Activated CD8-positive, alpha-beta memory T cell treated with anti-CD3 and anti-CD28 coated beads, Interleukin-2, amount 50 U/mL, for 4 hours (primary cell): ENCODE results near the gene CD34.
"Not testable (repeated sequence)": the region's sequence is repeated elsewhere in the genome, so short reads cannot be mapped to it uniquely, and the experiment has no call there.

Experiments
- DNase-seq: peaks from one replicate; pipeline ENCODE4 v3.0.0-alpha.2; 2020

The CD34 gene

DNA sequence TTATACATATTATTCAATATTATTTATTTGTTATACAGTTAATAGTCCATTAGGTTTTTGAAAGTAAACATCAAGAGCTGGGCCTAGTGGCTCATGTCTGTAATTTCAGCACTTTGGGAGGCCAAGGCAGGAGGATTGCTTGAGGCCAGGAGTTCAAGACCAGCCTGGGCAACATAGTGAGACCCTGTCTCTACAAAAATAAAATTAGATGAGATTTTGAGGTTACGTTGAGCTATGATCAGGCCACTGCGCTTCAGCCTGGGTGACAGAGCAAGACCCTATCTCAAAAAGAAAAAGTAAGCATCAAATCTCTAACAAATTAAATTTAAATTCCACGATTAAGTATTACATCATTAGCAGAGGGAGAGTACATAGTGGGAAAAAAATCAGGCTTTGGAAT lies 15.0 kb upstream of the CD34 start:
- not testable (repeated sequence) for DNase-seq

DNA sequence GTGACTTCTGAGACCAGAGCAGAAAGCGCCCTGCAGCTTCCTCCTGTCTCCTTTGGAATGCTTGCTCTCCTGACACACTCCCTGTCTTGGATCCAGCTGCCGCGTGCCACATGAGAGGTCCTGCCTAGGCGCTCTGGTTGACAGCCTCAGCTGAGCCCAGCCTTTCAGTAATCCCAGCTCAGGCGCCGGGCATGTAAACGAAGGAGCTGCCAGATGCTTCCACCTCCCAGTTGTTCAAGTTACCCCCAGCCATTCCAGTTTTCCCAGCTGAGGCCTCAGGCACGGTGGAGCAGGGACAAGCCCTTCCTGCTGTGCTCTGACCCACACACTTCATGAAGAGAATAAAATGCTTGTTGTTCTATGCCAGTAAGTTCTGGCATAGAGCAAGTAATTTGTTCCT lies 14.3 kb upstream of the CD34 start:
- no peak for DNase-seq

DNA sequence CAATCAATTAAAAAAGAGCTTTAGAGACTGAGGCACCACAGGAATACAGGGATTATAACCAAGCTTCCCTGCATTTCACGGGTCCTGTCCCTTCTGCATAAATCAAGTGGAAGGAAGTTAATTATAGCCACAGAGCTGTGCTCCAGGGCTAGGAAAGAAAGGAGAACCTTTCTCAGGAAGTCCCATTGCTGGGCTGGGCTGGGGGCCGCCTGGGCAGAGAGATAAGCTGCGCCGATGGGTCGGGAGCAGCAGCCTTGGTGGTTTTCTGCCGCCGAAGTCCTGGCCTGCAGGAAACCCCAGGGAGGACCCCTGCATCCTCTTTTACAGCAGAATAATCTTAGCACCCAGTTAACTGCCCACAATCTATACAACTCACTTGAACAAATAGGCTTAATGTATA lies 12.6 kb upstream of the CD34 start:
- DNase-seq, result no peak

DNA sequence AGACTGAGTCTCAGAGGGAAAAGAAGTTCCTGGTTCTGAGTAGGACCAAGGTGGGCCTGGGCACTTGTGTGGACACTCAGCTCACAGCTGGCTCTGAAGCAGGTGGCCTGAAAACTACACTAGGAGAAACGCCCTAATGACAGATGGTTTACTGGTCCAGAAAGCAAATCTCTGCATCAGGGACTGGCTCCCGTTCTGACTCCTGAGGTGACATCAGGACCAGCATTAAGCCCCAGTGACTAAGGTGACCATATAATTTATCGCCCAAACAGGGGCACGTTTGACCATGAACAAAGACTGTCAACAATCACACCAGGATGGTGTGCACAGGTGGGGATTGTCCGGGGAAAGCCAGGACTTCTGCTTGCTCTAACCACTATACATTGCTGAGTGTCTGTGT lies 12.2 kb upstream of the CD34 start:
- DNase-seq, result no peak

DNA sequence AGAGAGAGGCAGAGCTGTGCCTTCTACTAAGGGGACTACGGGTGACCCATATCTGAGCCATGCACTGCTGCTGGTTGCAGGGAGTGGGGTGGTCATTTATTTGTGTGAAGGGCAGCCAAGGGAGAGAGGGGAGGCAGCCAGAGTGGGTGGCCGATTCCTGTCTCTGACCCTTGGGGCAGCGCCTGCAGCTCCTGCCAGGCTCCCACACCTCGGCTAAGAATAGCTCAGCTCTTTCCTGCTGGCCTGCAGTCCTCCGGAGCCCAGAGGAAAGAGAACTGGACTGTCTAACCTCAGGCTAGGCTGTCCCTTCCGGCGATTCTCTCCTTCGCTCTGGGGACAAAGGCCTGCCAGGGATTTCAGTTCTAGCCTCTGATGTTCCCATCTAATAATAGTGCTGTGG lies 11.6 kb upstream of the CD34 start:
- DNase-seq, result no peak

DNA sequence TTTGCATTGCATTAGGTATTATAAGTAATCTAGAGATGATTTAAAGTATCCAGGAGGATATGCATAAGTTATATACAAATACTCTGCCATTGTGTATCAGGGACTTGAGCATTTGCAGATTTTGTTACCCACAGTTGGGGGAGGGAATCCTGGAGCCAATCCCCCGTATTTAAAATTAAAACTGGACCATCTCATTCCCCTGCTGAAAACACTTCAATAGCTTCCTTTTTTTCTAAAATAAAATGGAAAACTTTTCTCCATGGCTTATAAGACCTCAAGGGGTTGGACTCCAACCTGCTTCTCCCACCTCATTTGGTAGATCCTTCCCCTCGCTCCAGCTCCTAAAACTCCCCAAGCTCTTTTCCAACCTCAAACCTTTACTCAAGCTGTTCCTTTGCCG lies 10.4 kb upstream of the CD34 start:
- DNase-seq, result no peak

DNA sequence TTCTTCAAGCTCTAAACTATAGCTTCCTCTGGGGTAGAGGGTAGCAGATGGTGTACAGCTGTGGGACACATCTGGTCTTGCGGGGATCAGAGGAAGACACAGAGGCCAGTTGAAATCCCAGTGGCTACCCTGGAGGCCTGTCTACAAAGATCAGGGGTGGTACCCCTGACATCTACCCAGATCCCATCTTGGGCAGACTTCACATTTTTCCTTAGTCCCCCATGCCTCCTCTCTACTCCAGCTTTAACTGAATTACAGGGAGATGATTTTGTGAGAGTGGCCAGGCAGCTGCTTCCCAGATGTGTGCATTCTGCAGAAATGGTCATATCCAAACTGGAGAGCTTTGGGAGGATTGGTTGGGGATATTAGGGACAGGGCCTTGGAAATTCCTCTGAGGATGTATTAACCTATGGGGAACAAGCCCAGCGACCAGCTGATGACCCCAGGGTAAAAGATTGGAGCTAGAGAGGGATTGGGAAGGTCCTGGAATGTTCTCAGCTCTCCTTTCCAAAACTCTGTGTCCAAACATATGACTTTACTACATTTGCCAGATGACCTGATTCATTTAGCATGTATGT lies 9.6 kb upstream of the CD34 start:
- DNase-seq, result no peak

DNA sequence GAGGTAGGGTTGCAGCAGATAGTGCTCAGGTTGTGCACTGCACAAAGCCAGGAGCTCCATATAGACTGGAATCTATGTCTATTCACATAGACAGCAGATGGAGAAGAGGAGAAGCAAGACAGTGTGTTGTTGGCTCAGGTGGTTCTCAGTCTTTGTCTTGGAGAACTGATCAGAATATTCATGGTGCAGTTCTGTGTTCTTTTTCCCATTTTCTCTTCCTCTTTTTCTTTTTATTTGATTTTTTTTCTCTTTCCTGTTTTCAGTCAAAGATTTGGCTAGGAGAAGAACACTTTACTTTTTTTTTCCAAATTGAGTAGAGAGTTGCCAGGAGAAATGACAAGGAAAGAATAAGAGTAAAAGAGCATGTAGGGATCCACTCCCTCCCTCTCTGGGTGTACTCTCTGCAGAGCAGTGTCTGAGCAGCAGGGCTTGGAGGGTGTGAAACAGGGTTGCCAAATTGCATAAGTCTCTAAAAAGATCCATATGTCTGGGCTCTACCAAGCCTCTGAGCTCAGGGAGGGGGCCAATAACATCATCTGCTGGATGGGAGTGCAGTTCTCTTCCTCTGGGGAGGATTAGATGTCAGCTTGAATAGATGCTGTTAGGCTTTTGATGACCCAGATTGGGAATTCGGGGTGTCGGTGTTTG lies 8.7 kb upstream of the CD34 start:
- DNase-seq, result no peak

DNA sequence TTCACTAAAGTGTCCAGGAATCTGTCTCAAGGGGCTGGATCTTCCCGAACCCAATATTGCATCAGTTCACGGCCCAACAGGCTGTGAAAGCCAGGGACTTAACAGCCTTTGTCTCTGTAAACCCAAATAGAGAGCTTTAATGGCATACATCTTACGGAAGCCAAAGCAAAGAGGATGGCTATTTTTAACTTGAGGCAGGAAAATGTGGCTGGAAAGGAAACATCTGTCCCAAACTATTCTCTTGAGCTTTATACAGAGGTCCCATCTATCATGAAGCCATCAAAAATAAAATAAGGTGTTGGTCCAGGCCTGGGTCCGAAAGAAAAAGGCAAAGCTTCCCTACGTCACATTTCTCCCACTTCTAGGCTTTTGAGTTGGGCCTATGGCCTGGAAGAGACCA lies 7.7 kb upstream of the CD34 start:
- DNase-seq, result no peak

DNA sequence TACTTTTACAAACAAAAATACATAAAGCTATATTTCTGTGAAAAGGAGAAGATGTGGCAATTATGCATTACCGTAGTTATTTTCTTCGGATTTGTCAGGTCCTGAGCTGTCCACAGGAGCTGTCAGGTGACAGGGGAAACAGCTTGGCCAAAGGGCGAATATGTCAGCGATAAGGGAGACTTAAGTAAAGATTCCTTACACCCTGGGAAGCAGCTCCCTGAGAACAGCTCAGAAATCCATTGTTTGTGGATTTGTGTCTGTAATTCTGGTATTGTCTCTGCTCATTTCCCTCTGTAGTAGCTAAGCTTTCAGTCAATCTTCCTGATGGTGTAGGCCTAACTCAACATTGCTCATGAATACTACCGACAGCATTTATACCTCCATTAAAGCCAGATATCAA lies 7.1 kb upstream of the CD34 start:
- DNase-seq, result no peak

DNA sequence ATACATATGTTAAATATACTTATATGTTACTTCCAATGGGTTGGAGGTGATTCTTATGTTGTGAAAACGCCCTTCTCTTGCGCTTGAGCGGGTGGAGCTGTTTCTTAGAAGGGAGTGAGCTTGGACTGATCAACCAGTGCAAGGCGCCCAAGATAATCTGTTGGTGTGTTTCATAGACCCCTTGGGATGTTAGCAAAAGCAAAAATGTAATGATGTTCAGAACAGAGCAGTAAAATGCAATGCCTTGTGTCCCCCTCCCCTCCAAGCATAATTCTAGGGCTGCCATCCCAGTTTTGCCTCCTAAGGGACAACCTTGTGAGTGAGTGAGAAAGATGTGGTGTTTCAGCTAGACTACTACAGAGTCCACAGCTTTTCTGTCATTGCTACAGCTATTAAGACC lies 6.2 kb upstream of the CD34 start:
- no peak for DNase-seq

DNA sequence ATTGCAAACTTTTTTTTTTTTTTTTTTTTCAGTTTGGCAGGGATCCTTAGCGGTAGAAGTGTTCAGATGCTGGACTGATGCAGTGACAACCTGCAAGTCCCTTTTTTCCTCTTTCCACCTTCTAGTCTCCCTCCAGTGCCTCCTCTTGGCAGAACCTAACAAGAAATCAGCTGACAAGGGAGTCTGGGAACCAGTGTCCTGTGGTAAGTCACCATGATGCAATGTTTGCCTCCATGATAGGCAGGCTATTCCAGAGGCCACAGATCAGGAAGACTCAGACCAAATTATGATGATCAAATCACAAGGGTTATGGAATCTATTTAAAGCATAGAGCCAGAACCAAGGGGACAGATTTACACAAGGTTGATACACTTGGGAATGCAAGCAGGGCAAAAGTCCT lies 3.0 kb upstream of the CD34 start:
- DNase-seq, result no peak

DNA sequence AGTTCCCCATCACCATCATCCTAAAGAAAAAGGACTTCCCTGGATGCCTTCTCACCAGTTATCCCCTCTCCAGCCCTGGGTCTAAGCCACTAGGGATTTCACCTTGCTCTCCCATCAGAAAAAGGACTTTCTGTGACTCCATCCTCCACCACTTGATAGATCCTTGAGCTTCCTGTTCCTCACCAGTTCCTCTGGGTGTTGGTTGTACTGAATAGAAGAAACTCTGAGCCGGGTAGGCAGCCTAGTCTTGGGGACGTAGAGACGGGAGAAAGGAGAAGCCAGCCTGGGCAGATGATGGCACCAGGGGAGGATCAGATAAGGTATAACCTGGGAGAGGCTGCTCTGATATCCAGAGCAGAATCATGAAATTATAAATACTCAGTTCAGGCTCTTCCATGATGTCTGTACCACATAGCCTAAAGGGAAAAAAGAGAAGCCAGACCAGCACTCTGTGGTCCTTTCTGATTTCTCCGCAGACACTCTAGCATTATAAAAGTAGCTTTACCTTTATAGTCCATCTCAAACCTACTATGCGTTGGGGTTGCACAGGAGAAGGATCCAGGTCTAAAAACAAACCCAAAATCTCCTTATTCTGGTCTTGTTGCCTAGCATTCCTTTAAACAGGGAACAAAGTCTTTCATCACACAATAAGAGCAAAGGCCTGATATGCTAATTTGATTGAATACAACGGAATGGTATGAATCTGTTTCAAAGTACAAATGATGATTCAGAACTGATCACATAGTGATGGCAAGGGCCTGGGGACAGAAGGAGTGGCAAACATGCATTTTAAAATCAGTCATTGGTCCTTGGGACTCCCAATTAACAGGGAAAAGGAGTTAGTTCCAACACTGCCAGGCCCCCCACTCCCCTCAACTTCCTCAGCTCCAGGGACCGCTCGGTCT lies 1.2 kb upstream of the CD34 start:
- no peak for DNase-seq

DNA sequence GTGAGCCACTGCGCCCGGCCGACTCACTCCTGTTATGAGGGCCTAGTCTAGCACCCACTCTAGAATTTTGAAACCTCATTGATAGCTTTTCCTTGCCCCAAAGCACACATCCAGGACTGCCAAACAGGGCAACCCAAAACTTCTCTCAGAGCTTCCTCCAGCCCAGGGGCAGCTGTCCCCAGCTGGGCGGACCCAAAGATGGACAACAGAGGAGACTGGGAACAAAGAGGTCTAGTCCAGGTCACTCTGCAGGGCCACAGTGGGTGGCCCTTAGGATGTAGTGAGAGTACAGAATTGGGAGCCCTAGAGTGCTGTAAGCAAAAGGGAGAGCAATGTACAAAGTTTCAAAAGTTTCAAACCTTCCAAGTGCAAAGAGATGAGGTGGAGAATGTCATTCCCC lies 1.2 kb downstream of the CD34 start:
- DNase-seq, result no peak

DNA sequence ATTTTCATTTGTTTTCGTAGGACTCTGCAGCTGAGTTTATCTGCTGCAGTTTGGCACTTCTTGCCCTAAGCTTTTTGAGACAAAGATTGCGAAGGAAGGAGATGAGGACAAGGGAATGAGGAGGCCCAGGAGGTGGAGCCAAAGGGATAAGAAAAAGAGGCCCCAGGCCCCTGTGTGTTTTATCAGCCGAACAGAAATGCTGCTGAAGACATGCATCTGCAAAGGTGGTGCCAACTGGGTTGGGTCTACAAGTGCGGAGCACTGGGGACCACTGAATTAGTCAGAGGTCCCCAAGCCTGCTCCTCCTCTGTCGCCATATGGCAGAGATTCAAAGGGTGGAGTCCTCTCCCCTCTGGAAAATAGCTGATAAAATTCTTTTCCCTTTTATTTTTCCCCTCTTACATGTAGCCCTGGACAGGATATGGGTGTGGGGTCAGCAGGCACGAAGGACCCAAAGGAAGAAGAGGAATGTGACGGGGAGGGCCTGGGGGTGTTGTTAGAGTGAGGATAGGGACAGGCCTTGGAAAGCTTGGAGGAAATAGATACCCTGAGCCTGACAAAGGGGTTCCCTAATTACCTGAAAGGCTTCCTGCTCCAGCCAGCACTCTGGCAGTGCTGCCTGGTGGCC lies 2.7 kb downstream of the CD34 start:
- DNase-seq, result no peak

DNA sequence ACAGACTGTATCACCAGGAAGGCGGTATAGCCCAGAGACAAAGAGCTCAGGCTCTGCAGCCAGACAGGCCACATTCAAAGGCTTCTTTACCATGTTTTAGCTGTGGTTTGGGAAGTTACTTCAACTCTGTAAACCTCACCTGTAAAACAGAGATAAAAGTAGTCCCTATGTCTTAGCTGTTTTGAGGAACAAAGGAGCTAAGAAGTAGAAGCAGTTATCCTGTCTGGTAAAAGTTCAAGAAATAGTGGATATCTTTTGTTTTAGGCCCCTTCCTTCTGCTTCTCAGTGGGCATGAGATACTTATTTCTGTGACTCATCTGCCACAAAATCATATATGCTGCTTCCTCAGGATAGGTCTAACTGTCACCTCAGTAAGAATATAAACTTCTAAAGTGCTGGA lies 6.5 kb downstream of the CD34 start:
- DNase-seq, result no peak

DNA sequence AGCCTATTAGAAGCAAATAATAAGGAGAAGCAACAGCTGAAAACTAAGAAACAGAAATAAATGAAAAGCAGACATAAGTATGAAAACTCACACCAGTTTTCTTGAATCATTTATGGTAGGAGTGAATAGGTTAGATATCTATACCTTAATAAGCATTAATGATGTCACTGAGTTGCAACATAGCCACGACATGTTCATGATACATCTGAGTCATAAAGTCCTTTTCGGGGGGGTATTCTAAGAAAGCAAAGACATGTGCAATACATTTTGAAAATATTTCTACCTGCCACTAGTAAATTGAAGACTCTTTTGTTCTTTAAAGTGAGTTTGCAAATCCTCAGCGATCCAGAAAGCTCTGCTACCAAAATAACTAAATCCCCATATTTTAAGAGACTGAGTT lies 7.2 kb downstream of the CD34 start:
- no peak for DNase-seq

DNA sequence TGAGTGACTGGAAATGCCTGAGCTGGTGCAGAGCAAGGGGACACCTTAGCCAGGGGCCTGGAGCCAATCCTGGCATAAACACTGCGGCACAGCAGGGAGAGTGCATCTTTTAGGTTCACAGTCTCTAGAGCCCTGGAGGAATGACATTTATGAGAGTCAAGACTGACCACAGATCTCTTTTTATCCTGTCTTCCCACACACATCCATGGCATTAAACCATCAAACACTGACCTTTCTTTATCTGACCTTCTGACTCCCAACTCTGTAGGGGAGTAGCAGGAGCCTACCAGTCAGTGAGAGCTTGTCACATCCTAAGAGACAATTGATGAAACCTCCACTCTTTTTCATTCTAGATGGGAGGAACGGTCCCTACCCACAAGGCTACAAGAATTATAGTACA lies 7.9 kb downstream of the CD34 start:
- no peak for DNase-seq

DNA sequence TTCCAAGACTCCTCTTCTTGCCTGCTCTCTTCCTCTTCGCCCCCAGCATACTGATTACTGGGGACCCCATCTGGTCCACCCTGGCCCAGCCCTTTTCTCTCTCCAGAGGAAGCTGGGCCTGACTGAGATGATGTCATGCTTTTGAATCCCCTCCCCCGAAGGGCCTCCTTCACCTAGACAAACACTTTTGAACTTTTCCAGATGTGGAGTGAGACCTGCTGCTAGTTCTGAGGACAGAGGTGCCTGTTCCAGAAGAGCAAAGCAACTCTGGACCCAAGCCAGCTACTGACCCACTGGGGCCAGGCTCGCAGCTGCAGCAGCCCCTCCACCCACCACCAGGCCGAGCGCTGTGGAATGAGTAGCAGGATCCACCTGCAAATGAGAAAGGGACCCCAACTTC lies 8.4 kb downstream of the CD34 start:
- DNase-seq, result no peak

DNA sequence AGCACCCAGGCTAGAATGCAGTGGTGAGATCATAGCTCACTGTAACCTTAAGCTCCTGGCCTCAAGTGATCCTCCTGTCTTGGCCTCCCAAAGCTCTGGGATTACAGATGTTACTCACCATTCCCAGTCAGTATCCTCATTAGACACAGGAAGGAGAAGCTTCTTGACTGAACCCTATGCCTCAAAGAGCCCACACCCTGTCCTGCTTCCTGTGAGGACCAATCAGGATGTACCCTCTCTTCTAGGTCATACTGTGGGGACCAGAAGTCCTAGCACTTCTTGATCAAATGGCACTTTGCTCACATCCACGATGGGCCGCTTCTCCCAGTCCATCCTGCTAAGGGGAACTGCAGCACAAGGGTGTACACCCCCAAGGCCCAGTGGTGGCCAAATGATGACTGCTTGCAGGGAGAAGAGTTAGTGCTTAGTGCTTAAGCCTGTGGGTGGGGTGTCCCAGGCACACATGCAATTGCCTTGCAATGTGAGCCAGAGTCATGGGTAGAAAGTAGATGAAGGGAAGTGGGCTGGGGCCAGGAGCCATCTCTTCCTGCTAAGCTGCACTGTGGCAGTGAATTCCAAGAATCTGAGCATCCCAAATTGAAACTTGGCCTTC lies 9.8 kb downstream of the CD34 start:
- no peak for DNase-seq

DNA sequence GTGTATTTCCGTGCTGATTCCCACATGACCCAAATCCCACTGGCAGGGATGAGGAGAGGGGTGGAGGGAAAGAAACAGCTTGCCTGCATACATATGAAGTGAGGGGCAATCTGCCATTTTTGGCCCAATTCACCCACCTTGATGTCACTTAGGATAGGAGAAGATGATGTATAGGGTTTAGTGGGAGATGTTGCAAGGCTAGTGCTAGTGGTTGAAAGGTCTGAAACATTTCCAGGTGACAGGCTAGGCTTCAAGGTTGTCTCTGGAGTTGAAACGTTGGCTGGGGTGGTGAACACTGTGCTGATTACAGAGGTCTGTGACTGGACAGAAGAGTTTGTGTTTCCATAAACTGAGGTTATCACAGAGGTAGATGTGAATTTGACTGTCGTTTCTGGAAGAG lies 12.1 kb downstream of the CD34 start:
- DNase-seq, result no peak

DNA sequence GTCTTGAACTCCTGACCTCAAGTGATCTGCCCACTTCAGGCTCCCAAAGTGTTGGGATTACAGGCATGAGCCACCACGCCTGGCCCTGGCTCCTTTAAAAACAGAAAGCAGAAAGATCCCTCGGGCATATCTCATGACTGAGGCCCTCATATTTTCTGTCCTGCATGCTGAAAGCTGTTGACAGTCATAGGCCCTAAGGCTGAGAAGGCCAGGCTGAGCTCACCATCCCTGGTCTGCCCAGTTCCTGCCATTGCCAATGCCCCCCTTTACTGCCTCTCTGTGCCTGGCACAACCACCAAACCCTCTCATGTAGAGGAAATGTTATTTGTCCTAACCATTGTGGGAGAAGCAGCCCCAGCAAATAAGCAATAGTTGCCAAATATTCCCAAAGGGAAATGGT lies 12.7 kb downstream of the CD34 start:
- no peak for DNase-seq

DNA sequence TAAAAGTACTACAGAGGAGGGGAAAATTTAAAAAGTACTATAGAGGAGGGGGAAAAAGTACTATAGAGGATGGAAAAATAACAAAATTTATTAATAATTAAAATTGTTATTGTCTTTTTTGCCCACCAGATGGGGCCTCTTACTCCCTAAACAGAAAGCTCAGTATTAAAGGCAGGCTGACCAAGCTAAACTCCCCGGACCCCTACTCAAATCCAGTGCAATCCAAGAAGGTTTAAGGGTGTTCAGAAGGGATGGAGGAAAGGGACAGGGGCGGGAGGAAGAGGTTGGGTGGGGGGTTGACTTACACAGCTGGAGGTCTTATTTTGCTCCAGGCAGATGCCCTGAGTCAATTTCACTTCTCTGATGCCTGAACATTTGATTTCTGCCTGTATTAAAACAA lies 13.7 kb downstream of the CD34 start:
- no peak for DNase-seq

DNA sequence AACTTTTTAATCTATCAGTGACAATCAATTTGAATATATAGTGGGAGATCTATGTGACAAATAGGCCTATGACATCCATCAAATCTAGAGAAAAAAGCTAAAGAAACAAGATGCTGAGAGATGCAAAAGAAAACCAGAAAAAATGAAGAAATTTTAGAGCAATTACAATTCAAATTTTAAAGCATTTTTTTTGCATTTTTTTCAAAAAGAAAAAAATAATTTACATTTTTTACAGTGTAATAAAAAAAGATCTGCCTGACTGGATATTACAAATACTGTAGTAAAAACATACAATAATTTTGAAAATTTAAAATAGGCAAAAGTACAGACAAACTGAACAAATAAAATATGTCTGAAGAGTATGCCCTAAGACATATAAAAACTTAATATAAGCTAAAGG lies 14.4 kb downstream of the CD34 start:
- no peak for DNase-seq
